Left cardiac atrium (tissue), 4 donors: Measurements from ENCODE around the gene IGFBPL1. TPM values are rescaled to one million over a fixed set of nuclear protein-coding genes. Genes with fewer than 3 reads are reported as not detected.
A peak's percentile ranks its signal among the peaks of the same experiment; 100 is the strongest.
"Not testable (repeated sequence)": the region's sequence is repeated elsewhere in the genome, so short reads cannot be mapped to it uniquely, and the experiment has no call there.

Experiments
- ATAC-seq, 2 donors: fragments of 200-7000 bp; cut with Tn5 transposase; one replicate each; pipeline ENCODE4 v1.9.1; 2020; ENCODE audit warnings: mild to moderate bottlenecking in 2 of 2, moderate library complexity in 2 of 2
- DNase-seq: peaks from one replicate; pipeline ENCODE4 v3.0.0-alpha.2; 2020
- intact Hi-C, 2 donors: fragments of 100-400 bp; cut with DNase I; formaldehyde crosslinking; loops; one replicate each; pipeline versions ENCODE4 v1.14.1 to v1.15.1; 2022 to 2023
- long read RNA-seq: library from polyadenylated mRNA; unstranded; transcript quantifications from one replicate; pipeline ENCODE4 v2.0.0, GENCODE V29; 2021
- total RNA-seq, 2 donors: library from RNA; stranded (reverse); fragmentation: NEBNext Ultra II Directional; extraction: Animal tissue kit (Norgen Biotek cat#: 25700); gene quantifications; one replicate each; pipeline ENCODE4 v1.2.1, GENCODE V29; 2021
- donor health status: DM: no; HTN: yes; CAD: no.
- donor health status: DM: no; HTN: yes; CAD: no; lungs with severe emphysema.
- donor health status: DM: yes; HTN: yes; CAD: no.
- donor health status: Dilated cardiomyopathy.

Gene IGFBPL1
- total RNA-seq = 1 to 10 TPM in 1 of 2 donors, under 1 TPM in 1; 0.31 to 3.5 TPM
- long read RNA-seq = 0 reads

- ATAC-seq (peak; percentile 79 to 89), DNase-seq (no peak)
- intact Hi-C loops = no loop called here
Measured at GRCh38 chr9:38423973-38424843, at the start of gene IGFBPL1. IGFBPL1 (minus strand) TSS chr9:38424454; CDS start chr9:38424424, 30 bp downstream.

- intact Hi-C loops, ATAC-seq, DNase-seq: not testable (repeated sequence)
Measured at GRCh38 chr9:38472583-38473249, 48.5 kb upstream of the IGFBPL1 start.

GRCh38 chr9:38467404-38467803, 43.1 kb upstream of the IGFBPL1 start:
- ATAC-seq = no peak
- intact Hi-C loops = no loop called here
- no peak for DNase-seq

GRCh38 chr9:38453835-38454234, 29.6 kb upstream of the IGFBPL1 start:
- DNase-seq (no peak), ATAC-seq (no peak)
- intact Hi-C loops = no loop called here

GRCh38 chr9:38451162-38451561, 26.9 kb upstream of the IGFBPL1 start:
- ATAC-seq = no peak
- DNase-seq = no peak
- intact Hi-C loops = no loop called here

- no peak for DNase-seq
- no peak for ATAC-seq
- intact Hi-C loops = no loop called here
Measured at GRCh38 chr9:38447703-38448102, 23.4 kb upstream of the IGFBPL1 start.

GRCh38 chr9:38445154-38446043, 21.1 kb upstream of the IGFBPL1 start:
- DNase-seq (no peak), ATAC-seq (no peak)
- intact Hi-C loops = no loop called here

- no peak for ATAC-seq
- no peak for DNase-seq
- intact Hi-C loops = no loop called here
Measured at GRCh38 chr9:38443597-38443996, 19.3 kb upstream of the IGFBPL1 start.

- intact Hi-C loops = no loop called here
- DNase-seq = no peak
Measured at GRCh38 chr9:38443181-38443580, 18.9 kb upstream of the IGFBPL1 start.

GRCh38 chr9:38442473-38443096, 18.3 kb upstream of the IGFBPL1 start:
- intact Hi-C loops = no loop called here
- DNase-seq = no peak

More at GRCh38 chr9:38443181-38443580, 18.9 kb upstream of the IGFBPL1 start:
- peak in 1 of 2 donors; percentile 88 for ATAC-seq

GRCh38 chr9:38441347-38442085, 17.3 kb upstream of the IGFBPL1 start:
- ATAC-seq (no peak), DNase-seq (no peak)
- intact Hi-C loops = no loop called here

More at GRCh38 chr9:38442473-38443096, 18.3 kb upstream of the IGFBPL1 start:
- ATAC-seq = peak in 1 of 2 donors; percentile 58

GRCh38 chr9:38440516-38440915, 16.3 kb upstream of the IGFBPL1 start:
- DNase-seq = no peak
- ATAC-seq = no peak
- intact Hi-C loops = no loop called here

GRCh38 chr9:38439916-38440301, 15.7 kb upstream of the IGFBPL1 start:
- DNase-seq = no peak
- intact Hi-C loops = no loop called here
- no peak for ATAC-seq

GRCh38 chr9:38439291-38439915, 15.1 kb upstream of the IGFBPL1 start:
- no peak for DNase-seq
- no peak for ATAC-seq
- intact Hi-C loops = no loop called here

- intact Hi-C loops = no loop called here
- DNase-seq (no peak), ATAC-seq (no peak)
Measured at GRCh38 chr9:38437193-38437823, 13.1 kb upstream of the IGFBPL1 start.

GRCh38 chr9:38436708-38437107, 12.5 kb upstream of the IGFBPL1 start:
- intact Hi-C loops = no loop called here
- no peak for DNase-seq
- ATAC-seq = no peak

- no peak for ATAC-seq
- DNase-seq = no peak
- intact Hi-C loops = no loop called here
Measured at GRCh38 chr9:38435521-38435920, 11.3 kb upstream of the IGFBPL1 start.
